ENCODE measurements around the gene RNF144A.

DNA sequence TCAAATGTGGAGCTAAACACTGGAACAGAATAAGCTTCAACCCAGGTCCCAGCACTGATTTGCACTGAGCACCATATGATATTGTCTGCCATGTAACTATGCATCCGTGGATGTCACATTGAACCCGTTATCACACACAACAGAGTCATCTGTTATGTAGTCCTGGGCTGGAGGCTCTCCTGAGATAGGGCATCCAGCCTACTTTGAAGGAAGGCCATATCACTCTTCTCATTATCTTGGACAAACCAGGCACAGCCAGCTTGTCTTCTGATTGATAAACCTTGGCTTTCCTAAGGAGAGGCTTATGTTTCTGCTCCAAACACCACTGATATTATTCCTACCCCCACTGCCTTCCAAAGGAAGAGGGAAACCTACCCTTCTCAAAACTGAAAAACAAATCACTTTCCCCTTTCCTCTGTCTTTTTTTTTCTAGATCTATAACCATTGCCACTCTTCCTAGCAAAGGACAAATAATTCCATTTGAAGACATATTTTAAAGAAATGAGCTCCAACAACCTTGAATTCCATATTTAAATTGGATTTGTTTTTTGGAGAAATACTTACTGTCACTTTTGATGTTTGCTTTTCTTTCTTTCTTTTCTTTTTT lies 23.2 kb upstream of the RNF144A start:
- TF ChIP-seq, protein P1, sequence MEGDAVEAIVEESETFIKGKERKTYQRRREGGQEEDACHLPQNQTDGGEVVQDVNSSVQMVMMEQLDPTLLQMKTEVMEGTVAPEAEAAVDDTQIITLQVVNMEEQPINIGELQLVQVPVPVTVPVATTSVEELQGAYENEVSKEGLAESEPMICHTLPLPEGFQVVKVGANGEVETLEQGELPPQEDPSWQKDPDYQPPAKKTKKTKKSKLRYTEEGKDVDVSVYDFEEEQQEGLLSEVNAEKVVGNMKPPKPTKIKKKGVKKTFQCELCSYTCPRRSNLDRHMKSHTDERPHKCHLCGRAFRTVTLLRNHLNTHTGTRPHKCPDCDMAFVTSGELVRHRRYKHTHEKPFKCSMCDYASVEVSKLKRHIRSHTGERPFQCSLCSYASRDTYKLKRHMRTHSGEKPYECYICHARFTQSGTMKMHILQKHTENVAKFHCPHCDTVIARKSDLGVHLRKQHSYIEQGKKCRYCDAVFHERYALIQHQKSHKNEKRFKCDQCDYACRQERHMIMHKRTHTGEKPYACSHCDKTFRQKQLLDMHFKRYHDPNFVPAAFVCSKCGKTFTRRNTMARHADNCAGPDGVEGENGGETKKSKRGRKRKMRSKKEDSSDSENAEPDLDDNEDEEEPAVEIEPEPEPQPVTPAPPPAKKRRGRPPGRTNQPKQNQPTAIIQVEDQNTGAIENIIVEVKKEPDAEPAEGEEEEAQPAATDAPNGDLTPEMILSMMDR (IDR thresholded peaks at IDR 0.05), result no peak
- TF ChIP-seq POLR2A (IDR thresholded peaks at IDR 0.05), result no peak
